Measurements from ENCODE around the gene AGL. TPM values are rescaled to one million over a fixed set of nuclear protein-coding genes. Genes with fewer than 3 reads are reported as not detected.
"Not testable (repeated sequence)": the region's sequence is repeated elsewhere in the genome, so short reads cannot be mapped to it uniquely, and the experiment has no call there.

Gene AGL
- total RNA-seq, 1 donor from 2014 or later, result 13.4 TPM

GRCh38 chr1:99970713-99971255 is 120.6 kb downstream of the AGL start:
- Mint-ChIP-seq H3K36me3 (ENCODE audit: low read depth) (no peaks in the 10 kb centered on the region), H3K4me1 (peaks cover 18% of the 10 kb centered on the region), H3K4me3 (peak overlapping the region; percentile 99), H3K27ac (ENCODE audit: unreplicated experiment) (no peak overlapping the region), H3K27me3 (ENCODE audit: low read depth) (no peaks in the 10 kb centered on the region), H3K9me3 (no peaks in the 10 kb centered on the region)
- no peak for DNase-seq (ENCODE audit: low read depth, low spot score)
- TF ChIP-seq CTCF (conservative IDR thresholded peaks at IDR 0.05), result no peak

- H3K9me3 Mint-ChIP-seq; DNase-seq (ENCODE audit: low read depth, low spot score); H3K36me3 Mint-ChIP-seq (ENCODE audit: low read depth); H3K27ac Mint-ChIP-seq (ENCODE audit: unreplicated experiment); H3K27me3 Mint-ChIP-seq (ENCODE audit: low read depth): not testable (repeated sequence)
- Mint-ChIP-seq H3K4me3 (peak overlapping the region; percentile 77), H3K4me1 (peaks cover 18% of the 10 kb centered on the region)
Measured at GRCh38 chr1:99972066-99972465, 121.9 kb downstream of the AGL start.

Other genes with a start within 250 kb of the AGL start
- gene PALMD, start 204.2 kb upstream of the AGL start, total RNA-seq, result 0.21 and 0.36 TPM in 2 replicates
- 8.2 and 9.3 TPM in 2 replicates for gene FRRS1, start 83.7 kb upstream of the AGL start, total RNA-seq
- 12.0 and 12.6 TPM in 2 replicates for gene SLC35A3, start 119.6 kb downstream of the AGL start, total RNA-seq